Esophagus (tissue), 2 donors: ENCODE results near the gene DAB2. TPM values are rescaled to one million over a fixed set of nuclear protein-coding genes. Genes with fewer than 3 reads are reported as not detected.
A peak's percentile ranks its signal among the peaks of the same experiment; 100 is the strongest.

Experiments used
- H3K27ac ChIP-seq, 2 donors: one replicate each; pipeline ENCODE4 v1.5.1; 2013; ENCODE audit warnings: low read depth in 2 of 2, mild to moderate bottlenecking in 2 of 2, inconsistent platforms in 1 of 2, low read length in 1 of 2, moderate library complexity in 1 of 2
- H3K27me3 ChIP-seq, 2 donors: one replicate each; pipeline ENCODE4 v1.6.1; 2013; ENCODE audit warnings: low read length in 2 of 2, control low read depth in 1 of 2, mild to moderate bottlenecking in 1 of 2; ENCODE audit not compliant: insufficient read depth in 2 of 2, control insufficient read depth in 1 of 2
- H3K36me3 ChIP-seq, 2 donors: one replicate each; pipeline ENCODE4 v1.6.1; 2013; ENCODE audit warnings: low read length in 1 of 2; ENCODE audit not compliant: control insufficient read depth in 2 of 2, insufficient read depth in 2 of 2
- H3K4me1 ChIP-seq, 2 donors: one replicate each; pipeline ENCODE4 v1.6.1; 2013; ENCODE audit warnings: low read length in 1 of 2; ENCODE audit not compliant: control insufficient read depth in 2 of 2, insufficient read depth in 2 of 2
- H3K4me3 ChIP-seq, 2 donors: one replicate each; pipeline ENCODE4 v1.5.1; 2013; ENCODE audit warnings: low read length in 2 of 2, mild to moderate bottlenecking in 2 of 2, low read depth in 1 of 2, moderate library complexity in 1 of 2
- H3K9me3 ChIP-seq, 2 donors: one replicate each; pipeline ENCODE4 v1.6.1; 2013; ENCODE audit warnings: mild to moderate bottlenecking in 2 of 2, low read depth in 1 of 2, low read length in 1 of 2, moderate library complexity in 1 of 2; ENCODE audit not compliant: control insufficient read depth in 2 of 2, insufficient read depth in 1 of 2
- WGBS, 2 donors: extraction: QIAGEN DNeasy Blood & Tissue Kit; methylation state at CpG; one replicate each; pipeline ENCODE4 v1.1.7; 2013; 5-methylcytosine and 5-hydroxymethylcytosine counted together
- polyA plus RNA-seq, 2 donors: library from polyadenylated mRNA; stranded (reverse); fragments of 200-250 nt; gene quantifications; one replicate each; pipeline ENCODE4 v1.2.3, GENCODE V29; 2013
- donor health status: healthy with polysubstance abuse.
- donor health status: Bipolar disorder and iron deficiency.

DAB2 gene
- polyA plus RNA-seq, 2 donors, result 2.0 to 2.4 TPM

DNA sequence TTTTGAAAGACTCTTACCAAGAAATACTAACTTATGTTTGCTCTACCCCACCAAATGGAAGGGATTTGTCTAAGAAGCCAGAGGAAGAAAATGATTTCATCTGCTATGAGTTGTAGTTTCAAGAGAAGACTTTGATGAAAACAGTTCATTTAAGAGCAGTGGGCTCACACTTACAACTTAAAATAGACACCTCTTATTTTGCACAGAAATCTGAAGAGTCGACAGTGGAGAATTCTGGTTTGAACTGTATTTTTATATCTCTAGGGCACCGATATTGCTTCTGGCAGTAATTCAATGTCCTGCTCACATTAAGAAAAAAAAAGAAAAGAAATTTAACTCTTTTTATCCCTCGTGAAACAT, 1.9 kb upstream of the DAB2 start:
- Histone ChIP-seq H3K27ac (no peak overlapping the region), H3K9me3 (no peaks in the 10 kb centered on the region), H3K27me3 (no peaks in the 10 kb centered on the region), H3K36me3 (no peaks in the 10 kb centered on the region), H3K4me1 (no peaks in the 10 kb centered on the region), H3K4me3 (no peak overlapping the region)
- WGBS, 2 donors, result 27 to 37% methylated on average over 3 of the region's 3 CpGs

DNA sequence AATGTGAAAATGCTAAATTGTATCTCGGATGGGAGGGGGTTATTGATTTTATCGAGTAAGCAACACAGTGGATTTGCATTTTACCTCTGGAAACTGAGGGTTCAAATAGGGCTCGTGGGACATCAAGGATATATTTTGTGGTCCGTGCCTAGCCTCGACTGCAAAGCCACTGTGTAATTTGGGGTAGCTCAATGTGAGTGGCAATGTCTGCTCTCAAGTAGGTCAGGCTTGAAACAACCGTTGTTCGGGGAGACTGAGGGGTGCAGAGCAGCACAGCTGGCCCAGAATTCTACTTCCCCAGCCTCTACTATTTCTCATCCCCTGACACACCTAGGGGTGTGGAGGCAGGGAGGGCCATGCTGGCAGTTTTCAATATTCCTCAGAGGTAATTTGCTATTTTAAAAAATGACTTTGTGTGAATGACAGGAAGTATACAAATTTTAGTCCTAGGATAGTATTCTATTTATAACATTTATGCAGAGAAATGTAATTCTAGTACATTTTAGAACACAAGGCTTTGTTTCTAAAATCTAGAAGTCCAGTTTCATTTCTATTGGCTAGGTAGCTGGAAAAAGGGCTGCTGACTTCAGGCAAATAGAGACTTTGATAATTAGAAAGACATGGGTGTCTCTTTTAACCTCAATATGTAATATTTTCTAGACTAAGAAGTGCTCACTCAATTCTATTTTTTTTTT, 1.4 kb upstream of the DAB2 start:
- H3K4me3 ChIP-seq, result no peak overlapping the region
- H3K9me3 ChIP-seq, result no peaks in the 10 kb centered on the region
- WGBS, 2 donors, result 64 to 67% methylated on average over 7 of the region's 7 CpGs
- H3K27me3 ChIP-seq, result no peaks in the 10 kb centered on the region
- H3K4me1 ChIP-seq, result no peaks in the 10 kb centered on the region
- no peak overlapping the region for H3K27ac ChIP-seq
- no peaks in the 10 kb centered on the region for H3K36me3 ChIP-seq

DNA sequence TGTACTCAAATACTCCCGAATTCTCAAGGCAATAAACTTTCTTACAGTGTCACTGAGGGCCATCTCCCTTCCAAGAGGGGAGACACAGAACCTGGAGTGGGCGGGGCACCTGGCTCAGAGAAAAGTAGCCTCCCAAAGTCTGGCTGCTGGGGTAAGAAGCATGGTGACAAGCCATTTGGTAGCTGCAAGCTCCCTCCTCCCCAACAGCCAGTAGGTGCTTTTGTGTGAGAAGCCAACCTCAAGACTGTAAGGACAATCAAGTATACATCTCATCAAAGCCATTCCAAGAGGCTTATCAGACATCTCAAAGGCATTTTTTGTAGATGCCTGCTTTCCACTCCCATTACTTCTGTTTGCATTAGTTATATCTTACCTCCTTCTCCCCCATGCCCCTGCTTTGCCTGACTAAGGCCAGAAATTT, 1.4 kb downstream of the DAB2 start:
- 76 to 81% methylated on average over 2 of the region's 2 CpGs for WGBS, 2 donors
- no peaks in the 10 kb centered on the region for H3K9me3 ChIP-seq
- H3K27ac ChIP-seq, result peak overlapping the region; percentile 8 to 44
- H3K4me1 ChIP-seq, result no peaks in the 10 kb centered on the region
- no peaks in the 10 kb centered on the region for H3K27me3 ChIP-seq
- peak overlapping the region in 1 of 2 donors; percentile 53 for H3K4me3 ChIP-seq
- H3K36me3 ChIP-seq, result no peaks in the 10 kb centered on the region

DNA sequence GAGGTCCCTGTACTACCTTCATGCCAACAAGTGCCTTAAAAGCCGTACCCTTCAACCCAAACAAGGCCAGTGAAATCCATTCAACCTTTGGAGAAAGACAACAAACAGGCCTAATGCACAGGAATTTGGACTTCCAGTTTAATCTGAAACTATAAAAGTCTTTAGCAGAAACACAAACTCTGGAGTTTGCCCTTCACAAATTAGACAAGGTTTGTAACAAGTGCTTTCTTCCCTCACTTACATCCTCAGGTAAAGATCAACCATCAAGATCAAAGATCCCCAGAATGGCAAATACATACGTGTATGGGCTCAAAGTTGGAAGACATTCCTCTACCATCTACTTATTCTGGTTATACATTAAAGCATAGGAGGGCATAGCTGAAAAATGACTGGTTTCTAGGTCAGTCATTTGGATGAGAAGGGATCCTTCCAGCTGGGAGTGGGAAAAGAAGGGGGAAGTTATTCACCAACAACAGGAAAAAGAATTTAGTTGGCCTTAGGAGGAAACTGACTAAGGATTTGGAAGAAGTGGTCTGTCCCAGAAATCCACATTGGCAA, 2.0 kb downstream of the DAB2 start:
- no peaks in the 10 kb centered on the region for H3K27me3 ChIP-seq
- no peaks in the 10 kb centered on the region for H3K9me3 ChIP-seq
- peak overlapping the region in 1 of 2 donors; percentile 52 for H3K27ac ChIP-seq
- H3K36me3 ChIP-seq, result no peaks in the 10 kb centered on the region
- H3K4me3 ChIP-seq, result no peak overlapping the region
- H3K4me1 ChIP-seq, result no peaks in the 10 kb centered on the region
- WGBS, 2 donors, result 64 to 67% methylated on average over 2 of the region's 2 CpGs

DNA sequence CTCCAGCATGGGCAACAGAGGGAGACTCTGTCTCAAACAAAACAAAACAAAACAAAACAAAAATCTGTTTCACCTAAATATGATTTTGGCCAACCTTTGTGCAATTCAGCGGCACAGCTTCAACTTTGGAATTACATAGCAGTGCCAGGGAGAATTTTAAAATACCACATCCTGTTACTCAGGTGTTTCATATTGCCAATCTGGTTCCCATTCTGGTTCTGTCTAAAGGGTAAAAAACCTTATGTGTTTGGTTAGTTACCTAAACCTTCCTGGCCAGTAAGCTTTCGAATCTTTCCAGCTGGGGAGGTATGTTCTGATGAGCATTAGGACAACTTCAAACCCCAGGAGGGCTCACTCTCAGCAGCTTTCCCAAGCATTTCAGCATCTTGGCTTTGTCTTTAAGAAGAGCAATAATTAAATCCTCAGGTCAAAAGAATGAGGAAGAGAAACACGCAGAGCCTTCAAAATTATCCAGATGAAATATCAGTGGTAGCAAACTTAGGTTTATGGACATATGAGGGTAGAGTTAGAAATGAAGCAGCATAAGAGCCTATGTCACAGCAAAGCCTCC, 2.7 kb downstream of the DAB2 start:
- Histone ChIP-seq H3K9me3 (no peaks in the 10 kb centered on the region), H3K4me1 (no peaks in the 10 kb centered on the region), H3K4me3 (no peak overlapping the region), H3K27ac (peak overlapping the region in 1 of 2 donors; percentile 38), H3K36me3 (no peaks in the 10 kb centered on the region), H3K27me3 (no peaks in the 10 kb centered on the region)
- 78 to 82% methylated on average over 3 of the region's 3 CpGs for WGBS, 2 donors

DNA sequence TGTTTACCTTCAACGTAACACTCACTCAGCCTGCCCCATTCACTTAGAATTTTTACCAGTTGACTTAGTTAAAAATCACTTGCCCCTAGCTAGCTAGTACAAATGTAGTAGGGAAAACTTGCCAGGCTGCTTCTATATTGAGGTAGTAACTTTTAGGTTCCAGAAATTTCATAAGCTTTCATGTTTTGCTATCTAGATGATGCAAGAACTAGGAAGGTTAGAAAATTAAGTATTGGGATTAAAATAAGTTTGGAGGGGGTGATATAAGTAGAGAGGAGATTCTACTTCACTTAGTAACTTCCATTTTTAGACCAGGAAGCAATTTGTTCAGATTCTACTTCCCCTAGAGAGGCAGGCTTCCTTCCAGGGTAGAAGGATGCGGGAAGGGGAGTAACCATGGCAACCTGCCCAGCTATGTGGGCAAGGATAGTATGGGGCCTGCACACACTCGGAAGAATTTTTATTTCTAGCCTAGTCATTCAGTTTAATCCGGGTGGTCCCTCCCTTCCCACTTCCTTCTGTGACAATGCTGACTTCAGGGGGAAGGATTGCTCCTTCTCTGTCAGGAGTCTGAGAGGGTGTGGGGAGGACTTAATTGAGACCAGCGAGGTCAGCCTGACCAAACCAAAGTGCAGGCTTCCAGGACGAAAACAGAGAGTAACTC, 4.2 kb downstream of the DAB2 start:
- H3K4me3 ChIP-seq, result no peak overlapping the region
- no peaks in the 10 kb centered on the region for H3K9me3 ChIP-seq
- 58 to 63% methylated on average over 6 of the region's 6 CpGs for WGBS, 2 donors
- peak overlapping the region in 1 of 2 donors; percentile 8 for H3K27ac ChIP-seq
- H3K27me3 ChIP-seq, result no peaks in the 10 kb centered on the region
- H3K4me1 ChIP-seq, result no peaks in the 10 kb centered on the region
- no peaks in the 10 kb centered on the region for H3K36me3 ChIP-seq

DNA sequence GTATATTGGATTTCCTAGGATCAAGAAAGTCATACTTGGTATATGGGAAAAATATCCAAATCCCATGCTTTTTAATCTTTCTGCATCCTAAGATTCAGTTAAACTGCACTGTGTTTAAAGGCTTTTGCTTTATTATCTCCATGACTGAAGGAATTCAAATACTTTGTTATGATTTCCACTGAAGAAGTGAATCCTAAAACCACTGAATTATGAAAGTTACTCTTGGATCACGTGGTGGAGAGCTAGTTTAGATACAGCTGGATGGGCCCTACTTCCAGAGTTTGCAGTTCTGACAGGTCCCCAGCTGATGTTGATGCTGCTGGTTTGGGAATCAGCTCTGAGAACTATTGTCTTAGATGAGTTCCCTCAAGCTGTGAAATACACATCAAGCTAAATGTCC, 5.0 kb downstream of the DAB2 start:
- H3K27ac ChIP-seq, result no peak overlapping the region
- H3K27me3 ChIP-seq, result no peaks in the 10 kb centered on the region
- no peaks in the 10 kb centered on the region for H3K36me3 ChIP-seq
- H3K4me3 ChIP-seq, result no peak overlapping the region
- WGBS, 2 donors, result 42 to 58% methylated on average over 1 of the region's 1 CpG
- H3K9me3 ChIP-seq, result no peaks in the 10 kb centered on the region
- H3K4me1 ChIP-seq, result no peaks in the 10 kb centered on the region

DNA sequence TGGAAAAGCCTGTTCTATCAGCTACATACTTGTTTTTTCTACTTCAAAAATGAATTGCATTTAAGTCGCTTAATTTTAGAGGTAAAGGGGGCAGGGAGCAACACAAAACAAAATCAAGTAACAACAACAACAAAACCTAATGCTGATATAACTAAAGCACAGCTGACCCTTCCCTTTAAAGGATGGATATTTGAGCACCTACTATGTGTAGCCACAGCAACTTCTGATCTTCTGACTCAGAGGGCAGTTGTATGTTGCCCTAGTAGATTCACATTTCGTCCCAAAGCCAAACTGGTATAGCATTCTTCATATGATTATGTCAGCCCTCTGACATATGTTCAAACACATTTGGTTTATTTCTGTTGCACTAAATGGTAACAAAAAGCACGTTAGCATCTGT, 6.8 kb downstream of the DAB2 start:
- no peaks in the 10 kb centered on the region for H3K36me3 ChIP-seq
- no peak overlapping the region for H3K4me3 ChIP-seq
- no peaks in the 10 kb centered on the region for H3K27me3 ChIP-seq
- H3K9me3 ChIP-seq, result no peaks in the 10 kb centered on the region
- no peak overlapping the region for H3K27ac ChIP-seq
- H3K4me1 ChIP-seq, result no peaks in the 10 kb centered on the region
- 74 to 78% methylated on average over 3 of the region's 3 CpGs for WGBS, 2 donors

DNA sequence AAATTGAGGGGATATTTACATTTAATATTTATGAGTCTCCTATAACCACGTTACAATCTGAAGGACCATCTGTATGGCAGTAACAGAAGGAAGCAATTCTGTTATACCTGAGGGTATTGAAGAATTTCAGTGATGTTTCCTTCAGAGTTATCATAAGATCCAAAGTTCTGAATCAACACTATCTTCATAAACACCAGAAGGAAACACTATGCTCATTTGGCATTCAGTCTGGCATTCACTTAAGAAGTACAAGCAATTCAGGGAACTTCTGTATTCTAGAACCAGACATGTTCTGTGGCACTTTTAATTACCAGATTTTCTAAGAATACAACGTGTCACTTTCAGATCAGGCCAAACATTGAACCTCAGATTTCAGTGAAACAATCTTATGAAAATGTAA, 9.6 kb downstream of the DAB2 start:
- no peaks in the 10 kb centered on the region for H3K36me3 ChIP-seq
- WGBS, 2 donors, result 57 to 59% methylated on average over 2 of the region's 2 CpGs
- H3K4me1 ChIP-seq, result no peaks in the 10 kb centered on the region
- no peaks in the 10 kb centered on the region for H3K27me3 ChIP-seq
- no peaks in the 10 kb centered on the region for H3K9me3 ChIP-seq
- no peak overlapping the region for H3K27ac ChIP-seq
- H3K4me3 ChIP-seq, result no peak overlapping the region
